Body of pancreas (tissue), 4 donors: ENCODE measurements around the gene ZFP57.
A peak's percentile ranks its signal among the peaks of the same experiment; 100 is the strongest.

Source experiments
- CTCF ChIP-seq, 7 experiments: fragments of 450-650 bp in 4 of 7; fragments of 200-600 bp in 3 of 7; sonication (generic) in 3 of 7; IDR thresholded peaks; one replicate each; pipeline ENCODE4 v1.5.1; 2016 to 2019; ENCODE audit warnings: antibody characterized with exemption in 7 of 7
- POLR2A ChIP-seq, 3 donors: fragments of 450-650 bp; IDR thresholded peaks; one replicate each; pipeline ENCODE4 v1.6.1; 2016; ENCODE audit warnings: antibody characterized with exemption in 3 of 3, mild to moderate bottlenecking in 2 of 3

GRCh38 chr6:29632789-29633533 lies 48.0 kb downstream of the ZFP57 start, which contains the start of gene GABBR1:
- TF ChIP-seq CTCF (IDR thresholded peaks at IDR 0.05) (no peak), POLR2A (IDR thresholded peaks at IDR 0.05) (peak; percentile 9 to 35 (median 26))
